ENCODE data around the gene KRTAP10-5.

KRTAP10-5 gene

DNA sequence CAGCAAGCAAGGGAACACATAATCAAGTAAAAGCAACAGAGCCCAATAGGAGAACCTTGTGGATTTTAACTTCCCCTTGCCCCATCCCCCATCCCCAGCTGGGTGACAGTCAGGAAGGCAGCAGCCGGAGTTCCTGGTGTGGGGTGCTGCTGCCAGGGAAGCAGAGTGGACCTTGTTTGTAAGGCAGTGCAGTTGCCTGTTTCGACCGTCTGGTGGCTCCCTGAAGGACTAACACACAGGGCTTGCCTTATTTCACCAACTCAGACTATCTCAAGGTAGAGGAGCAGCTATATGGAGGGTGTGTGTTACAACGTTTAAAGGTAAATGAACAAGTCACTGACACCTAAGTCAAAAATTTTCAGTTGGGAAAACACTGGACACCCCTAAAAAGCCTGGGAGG is 38.1 kb upstream of the KRTAP10-5 start:
- Histone ChIP-seq H3K27me3 (ENCODE audit: insufficient read depth, low read length) (peaks cover 14% of the 10 kb centered on the region; the same call in 1 of the 2 replicates), H3K4me1 (ENCODE audit: control insufficient read depth, insufficient read depth, low read length, unreplicated experiment) (no peaks in the 10 kb centered on the region), H3K4me3 (ENCODE audit: low read depth, low read length) (no peak overlapping the region), H3K36me3 (ENCODE audit: insufficient read depth, low read length) (no peaks in the 10 kb centered on the region), H3K27ac (ENCODE audit: low read depth, low read length) (no peak overlapping the region), H2AFZ (ENCODE audit: low read length, unreplicated experiment) (no peak overlapping the region), H3K79me2 (ENCODE audit: control insufficient read depth, insufficient read depth, low read length, unreplicated experiment) (no peaks in the 10 kb centered on the region)

DNA sequence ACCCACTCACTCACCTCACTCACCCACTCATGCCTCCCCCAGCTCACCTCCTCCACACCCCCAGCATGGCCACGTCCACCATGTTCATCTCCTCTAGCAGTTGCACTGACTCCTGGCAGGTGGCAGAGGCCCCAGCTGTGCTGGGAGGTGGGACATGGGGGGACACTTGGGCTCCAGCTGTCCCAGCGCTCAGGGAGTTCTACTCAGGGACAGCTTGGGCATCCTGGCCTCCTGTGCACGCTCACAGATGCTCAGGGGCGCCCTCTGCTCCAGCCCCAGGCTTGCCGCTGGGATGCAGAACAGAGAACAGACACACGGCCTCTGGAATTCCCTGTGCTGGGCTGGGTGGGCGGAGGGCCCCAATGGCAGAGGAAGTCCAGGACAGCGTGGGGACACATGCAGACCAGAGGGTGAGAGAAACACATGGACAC is 36.7 kb upstream of the KRTAP10-5 start:
- H3K27me3 ChIP-seq (ENCODE audit: insufficient read depth, low read length), result peaks cover 14% of the 10 kb centered on the region; the same call in 1 of the 2 replicates
- no peaks in the 10 kb centered on the region for H3K79me2 ChIP-seq (ENCODE audit: control insufficient read depth, insufficient read depth, low read length, unreplicated experiment)
- H3K27ac ChIP-seq (ENCODE audit: low read depth, low read length), result no peak overlapping the region
- no peaks in the 10 kb centered on the region for H3K4me1 ChIP-seq (ENCODE audit: control insufficient read depth, insufficient read depth, low read length, unreplicated experiment)
- H3K4me3 ChIP-seq (ENCODE audit: low read depth, low read length), result no peak overlapping the region
- H3K36me3 ChIP-seq (ENCODE audit: insufficient read depth, low read length), result no peaks in the 10 kb centered on the region
- H2AFZ ChIP-seq (ENCODE audit: low read length, unreplicated experiment), result no peak overlapping the region

DNA sequence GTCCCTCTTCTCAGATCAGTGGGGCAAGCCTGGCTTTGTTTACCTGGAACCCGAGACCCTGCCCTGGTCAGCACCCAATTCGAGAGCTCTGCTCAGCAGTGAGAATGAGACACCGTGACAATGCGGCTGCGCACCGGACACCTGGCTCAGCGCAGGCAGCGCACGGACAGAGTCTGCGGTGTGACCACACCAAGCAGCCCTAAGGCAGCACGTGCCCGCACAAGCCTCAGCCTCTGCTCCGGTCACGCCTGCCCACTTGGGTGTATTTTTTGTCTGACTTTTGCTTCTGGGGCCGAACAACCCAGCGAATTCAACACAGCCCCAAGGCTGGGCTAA is 36.2 kb upstream of the KRTAP10-5 start:
- no peaks in the 10 kb centered on the region for H3K79me2 ChIP-seq (ENCODE audit: control insufficient read depth, insufficient read depth, low read length, unreplicated experiment)
- H3K36me3 ChIP-seq (ENCODE audit: insufficient read depth, low read length), result no peaks in the 10 kb centered on the region
- H3K4me1 ChIP-seq (ENCODE audit: control insufficient read depth, insufficient read depth, low read length, unreplicated experiment), result no peaks in the 10 kb centered on the region
- no peak overlapping the region for H3K4me3 ChIP-seq (ENCODE audit: low read depth, low read length)
- H3K27ac ChIP-seq (ENCODE audit: low read depth, low read length), result no peak overlapping the region
- peaks cover 14% of the 10 kb centered on the region; the same call in 1 of the 2 replicates for H3K27me3 ChIP-seq (ENCODE audit: insufficient read depth, low read length)
- no peak overlapping the region for H2AFZ ChIP-seq (ENCODE audit: low read length, unreplicated experiment)

DNA sequence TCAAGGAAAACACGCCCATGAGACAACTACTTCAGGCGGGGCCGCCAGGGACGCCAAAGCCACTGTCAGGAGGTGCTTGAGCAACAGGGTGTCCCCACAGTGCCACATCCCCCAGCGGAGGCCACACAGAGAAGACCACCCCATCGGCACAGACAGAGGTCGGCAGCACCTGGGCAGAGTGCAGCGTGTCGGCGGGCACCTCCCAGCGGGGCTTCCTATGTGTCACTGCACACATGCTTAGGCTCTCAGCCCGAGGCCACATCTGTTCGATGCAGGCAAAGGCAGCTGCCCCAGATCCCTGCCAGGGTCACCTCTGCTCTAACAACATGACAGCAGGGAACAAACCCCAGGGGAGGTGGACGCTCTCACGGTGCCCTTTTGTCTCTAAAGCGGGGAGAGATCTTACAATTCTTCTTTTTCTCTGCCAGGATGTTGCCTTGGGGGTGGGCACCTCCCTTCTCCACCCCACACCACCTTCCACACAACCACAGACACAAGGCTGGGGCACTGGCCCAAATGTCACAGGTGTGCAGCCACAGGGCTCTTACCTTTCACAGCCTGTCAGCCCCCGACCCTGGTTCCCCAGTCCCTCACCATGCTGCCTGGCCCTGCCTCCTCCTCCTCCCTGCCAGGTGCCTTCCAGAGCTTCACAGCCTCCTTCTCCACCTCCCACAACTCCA is 35.6 kb upstream of the KRTAP10-5 start:
- Histone ChIP-seq H3K36me3 (ENCODE audit: insufficient read depth, low read length) (no peaks in the 10 kb centered on the region), H3K27ac (ENCODE audit: low read depth, low read length) (no peak overlapping the region), H3K4me1 (ENCODE audit: control insufficient read depth, insufficient read depth, low read length, unreplicated experiment) (no peaks in the 10 kb centered on the region), H3K4me3 (ENCODE audit: low read depth, low read length) (no peak overlapping the region), H2AFZ (ENCODE audit: low read length, unreplicated experiment) (no peak overlapping the region), H3K79me2 (ENCODE audit: control insufficient read depth, insufficient read depth, low read length, unreplicated experiment) (no peaks in the 10 kb centered on the region), H3K27me3 (ENCODE audit: insufficient read depth, low read length) (peaks cover 14% of the 10 kb centered on the region; the same call in 1 of the 2 replicates)

DNA sequence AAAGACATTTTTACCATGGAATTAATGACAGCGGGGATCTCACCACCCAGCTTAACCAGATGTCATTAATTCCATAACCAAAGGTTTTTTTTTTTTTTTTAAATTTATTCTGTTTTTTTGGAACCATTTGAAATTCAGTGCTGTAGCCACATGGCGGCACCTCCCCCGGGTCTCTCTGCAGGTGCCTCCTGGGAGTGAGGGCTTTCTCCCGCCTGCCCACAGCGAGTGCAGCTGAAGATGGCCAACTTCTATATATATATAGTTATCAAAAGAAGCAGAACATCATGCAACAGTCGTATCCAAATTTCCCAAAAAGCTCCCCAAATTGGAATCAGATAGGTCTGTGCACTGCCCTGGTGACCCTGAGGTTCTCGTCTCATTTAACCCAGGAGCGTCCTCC is 35.1 kb upstream of the KRTAP10-5 start:
- Histone ChIP-seq H2AFZ (ENCODE audit: low read length, unreplicated experiment) (no peak overlapping the region), H3K27ac (ENCODE audit: low read depth, low read length) (no peak overlapping the region), H3K4me3 (ENCODE audit: low read depth, low read length) (no peak overlapping the region), H3K27me3 (ENCODE audit: insufficient read depth, low read length) (peaks cover 14% of the 10 kb centered on the region; the same call in 1 of the 2 replicates), H3K4me1 (ENCODE audit: control insufficient read depth, insufficient read depth, low read length, unreplicated experiment) (no peaks in the 10 kb centered on the region), H3K79me2 (ENCODE audit: control insufficient read depth, insufficient read depth, low read length, unreplicated experiment) (no peaks in the 10 kb centered on the region), H3K36me3 (ENCODE audit: insufficient read depth, low read length) (no peaks in the 10 kb centered on the region)

DNA sequence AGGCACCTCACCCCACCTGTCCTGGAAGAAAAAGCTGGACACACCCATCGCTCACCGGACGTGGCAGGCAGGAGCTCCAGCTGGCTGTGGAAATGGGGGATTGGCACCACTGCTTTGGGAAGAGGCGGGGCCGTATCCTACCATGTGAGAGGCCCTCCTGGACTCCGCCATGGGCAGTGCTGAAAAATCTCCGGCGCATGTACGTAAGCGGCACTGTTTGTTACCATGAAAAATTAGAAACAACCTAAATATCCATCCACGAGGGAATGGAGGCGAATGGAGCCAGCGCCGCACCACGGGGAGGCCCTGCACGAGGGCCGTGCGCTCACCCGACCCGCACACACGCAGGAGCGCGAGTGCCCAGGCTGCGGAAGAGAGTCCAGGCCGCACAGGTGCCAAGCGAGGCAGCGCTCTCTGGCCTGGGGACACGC is 34.6 kb upstream of the KRTAP10-5 start:
- Histone ChIP-seq H3K27me3 (ENCODE audit: insufficient read depth, low read length) (peaks cover 14% of the 10 kb centered on the region; the same call in 1 of the 2 replicates), H2AFZ (ENCODE audit: low read length, unreplicated experiment) (no peak overlapping the region), H3K27ac (ENCODE audit: low read depth, low read length) (no peak overlapping the region), H3K36me3 (ENCODE audit: insufficient read depth, low read length) (no peaks in the 10 kb centered on the region), H3K4me3 (ENCODE audit: low read depth, low read length) (no peak overlapping the region), H3K79me2 (ENCODE audit: control insufficient read depth, insufficient read depth, low read length, unreplicated experiment) (no peaks in the 10 kb centered on the region), H3K4me1 (ENCODE audit: control insufficient read depth, insufficient read depth, low read length, unreplicated experiment) (no peaks in the 10 kb centered on the region)

DNA sequence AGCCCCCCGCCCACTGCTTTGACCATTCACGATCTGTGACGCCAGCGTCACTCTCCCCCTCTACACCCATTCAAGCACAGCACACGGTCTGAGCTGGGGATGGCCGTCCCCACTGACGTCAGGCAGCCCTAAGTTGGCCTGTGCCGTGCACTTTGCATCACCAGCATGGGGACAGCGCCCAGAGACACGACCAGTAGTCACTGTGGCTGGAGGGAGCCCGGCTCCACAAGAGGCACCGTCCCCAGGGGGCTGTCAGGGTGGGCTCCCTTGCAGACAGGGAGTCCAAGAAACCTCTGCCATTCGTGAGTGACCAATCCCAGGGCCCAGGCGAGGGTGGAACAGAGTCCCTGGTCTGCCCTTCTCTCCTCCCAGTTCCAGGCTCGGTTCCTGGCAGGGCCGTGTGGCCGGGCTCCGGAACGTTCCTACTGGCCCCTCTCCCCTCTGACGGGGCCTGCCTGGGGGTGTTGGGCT is 33.8 kb upstream of the KRTAP10-5 start:
- Histone ChIP-seq H3K4me1 (ENCODE audit: control insufficient read depth, insufficient read depth, low read length, unreplicated experiment) (no peaks in the 10 kb centered on the region), H3K4me3 (ENCODE audit: low read depth, low read length) (no peak overlapping the region), H3K36me3 (ENCODE audit: insufficient read depth, low read length) (no peaks in the 10 kb centered on the region), H3K79me2 (ENCODE audit: control insufficient read depth, insufficient read depth, low read length, unreplicated experiment) (no peaks in the 10 kb centered on the region), H2AFZ (ENCODE audit: low read length, unreplicated experiment) (no peak overlapping the region), H3K27ac (ENCODE audit: low read depth, low read length) (no peak overlapping the region), H3K27me3 (ENCODE audit: insufficient read depth, low read length) (peaks cover 12% of the 10 kb centered on the region; the same call in 1 of the 2 replicates)

DNA sequence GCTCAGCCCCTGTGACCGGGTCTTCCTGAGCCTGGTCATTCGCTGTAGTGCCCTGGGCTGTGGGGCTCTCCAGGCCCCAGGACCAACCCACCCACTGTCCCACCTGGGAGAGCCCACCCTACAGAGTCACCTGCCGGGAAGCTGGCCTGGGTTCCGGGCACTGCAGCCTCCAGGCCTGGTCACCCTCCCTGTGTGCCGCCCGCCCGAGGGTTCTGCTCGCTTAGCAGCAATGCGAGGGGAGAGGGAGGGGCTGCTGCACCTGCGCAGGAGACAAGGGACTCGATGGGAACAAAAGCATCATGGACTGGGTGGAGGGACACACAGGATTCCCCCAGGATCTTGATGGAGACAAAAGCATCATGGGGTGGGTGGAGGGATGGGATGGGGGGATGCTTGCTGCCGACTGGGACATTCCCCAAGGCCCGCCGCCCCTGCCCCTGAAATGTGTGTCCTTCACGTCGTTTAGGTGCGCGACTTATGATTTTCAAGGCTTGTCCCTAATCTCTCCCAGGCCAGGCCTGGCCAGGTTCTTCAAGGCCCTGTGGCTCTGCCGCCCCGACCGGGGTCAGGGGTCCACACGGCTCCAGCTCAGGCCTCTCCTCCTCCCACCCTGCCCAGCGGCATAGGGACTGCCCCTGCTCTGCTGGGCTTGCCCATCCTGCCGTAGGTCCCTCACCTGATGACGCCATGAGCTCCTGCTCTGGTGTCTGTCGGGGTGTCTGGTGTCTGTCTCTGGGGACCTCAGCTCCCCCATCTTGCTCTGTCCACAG is 33.2 kb upstream of the KRTAP10-5 start:
- Histone ChIP-seq H3K27ac (ENCODE audit: low read depth, low read length) (no peak overlapping the region), H3K79me2 (ENCODE audit: control insufficient read depth, insufficient read depth, low read length, unreplicated experiment) (no peaks in the 10 kb centered on the region), H3K36me3 (ENCODE audit: insufficient read depth, low read length) (no peaks in the 10 kb centered on the region), H3K4me3 (ENCODE audit: low read depth, low read length) (no peak overlapping the region), H3K27me3 (ENCODE audit: insufficient read depth, low read length) (peaks cover 11% of the 10 kb centered on the region; the same call in 1 of the 2 replicates), H2AFZ (ENCODE audit: low read length, unreplicated experiment) (no peak overlapping the region), H3K4me1 (ENCODE audit: control insufficient read depth, insufficient read depth, low read length, unreplicated experiment) (no peaks in the 10 kb centered on the region)

DNA sequence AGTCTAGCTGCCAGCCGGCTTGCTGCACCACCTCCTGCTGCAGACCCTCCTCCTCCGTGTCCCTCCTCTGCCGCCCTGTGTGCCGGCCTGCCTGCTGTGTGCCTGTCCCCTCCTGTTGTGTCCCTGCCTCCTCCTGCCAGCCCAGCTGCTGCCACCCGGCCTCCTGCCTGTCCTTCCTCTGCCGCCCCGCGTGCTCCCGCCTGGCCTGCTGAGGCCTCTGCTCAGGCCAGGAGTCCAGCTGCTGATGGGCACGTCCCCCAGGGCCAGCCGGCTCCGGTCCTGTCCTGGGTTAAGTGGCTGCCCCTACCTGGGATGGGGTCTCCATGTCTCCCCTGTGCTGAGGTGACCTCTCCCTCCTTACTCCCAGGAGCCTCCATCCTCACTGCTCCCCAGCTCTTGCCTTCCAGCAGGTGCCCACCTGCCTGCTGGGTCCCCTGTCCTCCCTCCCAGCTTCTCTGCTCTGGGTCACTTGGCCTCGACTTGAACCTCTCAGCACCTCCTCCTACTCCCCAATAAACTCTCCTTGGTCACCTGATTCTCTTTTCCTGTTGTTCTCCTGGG is 32.3 kb upstream of the KRTAP10-5 start:
- H3K4me3 ChIP-seq (ENCODE audit: low read depth, low read length), result no peak overlapping the region
- no peak overlapping the region for H2AFZ ChIP-seq (ENCODE audit: low read length, unreplicated experiment)
- H3K27me3 ChIP-seq (ENCODE audit: insufficient read depth, low read length), result peaks cover 11% of the 10 kb centered on the region; the same call in 1 of the 2 replicates

DNA sequence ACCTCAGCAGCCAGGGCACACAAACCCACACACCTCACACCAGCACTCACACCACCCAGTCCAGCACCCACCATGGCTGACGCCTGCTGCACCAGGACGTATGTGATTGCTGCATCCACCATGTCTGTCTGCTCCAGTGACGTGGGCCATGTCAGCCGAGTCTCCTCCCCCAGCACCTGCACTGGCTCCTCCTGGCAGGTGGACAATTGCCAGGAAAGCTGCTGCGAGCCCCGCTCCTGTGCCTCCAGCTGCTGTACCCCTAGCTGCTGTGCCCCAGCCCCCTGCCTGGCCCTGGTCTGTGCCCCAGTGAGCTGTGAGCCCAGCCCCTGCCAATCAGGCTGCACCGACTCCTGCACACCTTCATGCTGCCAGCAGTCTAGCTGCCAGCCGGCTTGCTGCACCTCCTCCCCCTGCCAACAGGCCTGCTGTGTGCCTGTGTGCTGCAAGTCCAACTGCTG is 31.7 kb upstream of the KRTAP10-5 start, which contains the start of gene KRTAP10-8:
KRTAP10-8 (plus strand) TSS at position 51 of the 458 bp plus-strand sequence; CDS start at position 73, 22 bp downstream.
- H2AFZ ChIP-seq (ENCODE audit: low read length, unreplicated experiment), result no peak within 1 kb of the TSS
- no peaks in the 10 kb centered on the region for H3K79me2 ChIP-seq (ENCODE audit: control insufficient read depth, insufficient read depth, low read length, unreplicated experiment)
- no peaks in the 10 kb centered on the region for H3K4me1 ChIP-seq (ENCODE audit: control insufficient read depth, insufficient read depth, low read length, unreplicated experiment)
- no peaks in the 10 kb centered on the region for H3K36me3 ChIP-seq (ENCODE audit: insufficient read depth, low read length)
- H3K4me3 ChIP-seq (ENCODE audit: low read depth, low read length), result no peak within 1 kb of the TSS
- H3K27me3 ChIP-seq (ENCODE audit: insufficient read depth, low read length), result peaks cover 11% of the 10 kb centered on the region; the same call in 1 of the 2 replicates
- no peak within 1 kb of the TSS for H3K27ac ChIP-seq (ENCODE audit: low read depth, low read length)

More for the DNA sequence above, 32.3 kb upstream of the KRTAP10-5 start:
- Histone ChIP-seq H3K36me3 (ENCODE audit: insufficient read depth, low read length) (no peaks in the 10 kb centered on the region), H3K4me1 (ENCODE audit: control insufficient read depth, insufficient read depth, low read length, unreplicated experiment) (no peaks in the 10 kb centered on the region), H3K79me2 (ENCODE audit: control insufficient read depth, insufficient read depth, low read length, unreplicated experiment) (no peaks in the 10 kb centered on the region), H3K27ac (ENCODE audit: low read depth, low read length) (no peak overlapping the region)
